K562 (cell line): ENCODE results near the gene SPTLC1. TPM values are rescaled to one million over a fixed set of nuclear protein-coding genes. Genes with fewer than 3 reads are reported as not detected.
A peak's percentile ranks its signal among the peaks of the same experiment; 100 is the strongest.

ENCODE experiments used
- CBFA2T2 ChIP-seq: fragments of 450-650 bp; conservative IDR thresholded peaks from 2 replicates; pipeline ENCODE4 v1.6.1; 2017; ENCODE audit warnings: mild to moderate bottlenecking
- CBFA2T3 ChIP-seq: fragments of 450-650 bp; IDR thresholded peaks from 2 replicates; pipeline ENCODE4 v1.6.1; 2017
- EP300 ChIP-seq: IDR thresholded peaks from 2 replicates; pipeline ENCODE4 v1.6.1; 2012; ENCODE audit warnings: low read length, improper control_type of control experiment
- ETV5 ChIP-seq: sonication (generic); formaldehyde crosslinking; IDR thresholded peaks from 2 replicates; pipeline ENCODE4 v1.4.0; 2020; ENCODE audit warnings: low read depth, mild to moderate bottlenecking, missing genetic modification reagents
- GABPA ChIP-seq: fragments of 200-800 bp; sonication (Bioruptor generic); conservative IDR thresholded peaks from 2 replicates; pipeline ENCODE4 v1.6.1; 2016; ENCODE audit warnings: low read depth, missing genetic modification characterization, missing compliant biosample characterization
- GATAD2A ChIP-seq: fragments of 450-650 bp; IDR thresholded peaks from 2 replicates; pipeline ENCODE4 v1.6.1; 2017
- HDAC8 ChIP-seq: fragments of 450-650 bp; IDR thresholded peaks from 2 replicates; pipeline ENCODE4 v1.6.1; 2016; ENCODE audit warnings: mild to moderate bottlenecking, missing genetic modification characterization, moderate library complexity, missing compliant biosample characterization
- JUND ChIP-seq, 2 experiments: IDR thresholded peaks; 2 replicates in 1 of 2; 3 replicates in 1 of 2; pipeline ENCODE4 v1.6.1; 2011; ENCODE audit warnings: borderline replicate concordance in 2 of 2, low read depth in 2 of 2, low read length in 2 of 2, improper control_type of control experiment in 1 of 2, missing biosample characterization in 1 of 2, missing genetic modification characterization in 1 of 2, missing genetic modification reagents in 1 of 2
- LARP7 ChIP-seq: fragments of 450-650 bp; IDR thresholded peaks from 2 replicates; pipeline ENCODE4 v1.6.1; 2016
- NCOR1 ChIP-seq: fragments of 450-650 bp; IDR thresholded peaks from 2 replicates; pipeline ENCODE4 v1.6.1; 2016; ENCODE audit warnings: mild to moderate bottlenecking, moderate library complexity
- NR2F6 ChIP-seq: fragments of 450-650 bp; formaldehyde crosslinking; IDR thresholded peaks from 2 replicates; pipeline ENCODE4 v1.4.0; 2020; ENCODE audit warnings: mild to moderate bottlenecking
- OTX1 ChIP-seq: fragments of 450-650 bp; formaldehyde crosslinking; IDR thresholded peaks from 2 replicates; pipeline ENCODE4 v1.4.0; 2022; ENCODE audit warnings: mild to moderate bottlenecking
- POLR2A ChIP-seq: fragments of 450-650 bp; conservative IDR thresholded peaks from 2 replicates; pipeline ENCODE4 v1.6.1; 2016
- SOX6 ChIP-seq: fragments of 450-650 bp; IDR thresholded peaks from 2 replicates; pipeline ENCODE4 v1.6.1; 2014; ENCODE audit warnings: mild to moderate bottlenecking
- U2AF2 ChIP-seq: fragments of 200-400 bp; formaldehyde crosslinking; optimal IDR thresholded peaks from 2 replicates; pipeline ENCODE3; 2017; ENCODE audit warnings: low read depth, mild to moderate bottlenecking, low read length
- YY1 ChIP-seq, 3 experiments: IDR thresholded peaks; 2 replicates each; pipeline ENCODE4 v1.6.1; 2011; ENCODE audit warnings: low read length in 2 of 3, mild to moderate bottlenecking in 2 of 3, moderate library complexity in 2 of 3, borderline replicate concordance in 1 of 3, control low read depth in 1 of 3, low read depth in 1 of 3; ENCODE audit not compliant: insufficient read depth in 3 of 3, insufficient replicate concordance in 2 of 3, control insufficient read depth in 1 of 3, insufficient read length in 1 of 3; ENCODE audit errors: extremely low read depth in 1 of 3
- ZFP1 ChIP-seq: fragments of 450-650 bp; formaldehyde crosslinking; IDR thresholded peaks from 2 replicates; pipeline ENCODE4 v1.4.0; 2020; ENCODE audit warnings: mild to moderate bottlenecking, mixed read lengths
- ZNF197 ChIP-seq: fragments of 200-800 bp; sonication (Bioruptor generic); IDR thresholded peaks from 2 replicates; pipeline ENCODE4 v1.6.1; 2016; ENCODE audit warnings: low read depth, missing genetic modification characterization, missing compliant biosample characterization
- ZNF324 ChIP-seq: fragments of 250-450 bp; sonication (Bioruptor Pico); IDR thresholded peaks from 2 replicates; pipeline ENCODE4 v1.4.0; 2020; ENCODE audit warnings: mild to moderate bottlenecking
- ZNF76 ChIP-seq: fragments of 250-450 bp; sonication (Bioruptor Pico); IDR thresholded peaks from 2 replicates; pipeline ENCODE4 v1.4.0; 2020; ENCODE audit warnings: mild to moderate bottlenecking, moderate library complexity, borderline replicate concordance
- polyA plus RNA-seq, 8 experiments: library from polyadenylated mRNA; depleted of rRNA in 4 of 8; stranded (reverse) in 5 of 8; unstranded in 3 of 8; fragments of >200 nt; fragmentation: Nextera tagmentation in 2 of 8; fragmentation: Illumina TruSeq in 1 of 8; extraction: Ambion mirVana in 2 of 8; extraction: Trizol in 1 of 8; gene quantifications; 2 replicates each; pipeline versions ENCODE4 v1.2.1 to v1.2.3, GENCODE V29; 2011 to 2014; ENCODE audit warnings: inconsistent platforms in 1 of 8, missing spikeins in 1 of 8
- total RNA-seq, 7 experiments: library from RNA; depleted of rRNA in 6 of 7; stranded (reverse); fragments of >200 nt in 6 of 7; fragmentation: Illumina TruSeq in 2 of 7; extraction: Trizol in 2 of 7; gene quantifications; 2 replicates each; pipeline versions ENCODE4 v1.2.1 to v1.2.3, GENCODE V29; 2011 to 2021; ENCODE audit warnings: low replicate concordance in 1 of 7
- TF ChIP-seq, protein P1 (sequence below), 3 experiments: fragments of 200-800 bp in 1 of 3; fragments of 250-450 bp in 1 of 3; fragments of 450-650 bp in 1 of 3; sonication (Bioruptor Pico) in 1 of 3; sonication (Bioruptor generic) in 1 of 3; formaldehyde crosslinking in 1 of 3; IDR thresholded peaks; 2 replicates each; pipeline versions ENCODE4 v1.6.1 to v1.8.0; 2016 to 2022; ENCODE audit warnings: mild to moderate bottlenecking in 2 of 3, missing genetic modification characterization in 2 of 3, missing compliant biosample characterization in 1 of 3, moderate library complexity in 1 of 3
- TF ChIP-seq, protein P2 (sequence below), 2 experiments: fragments of 450-650 bp; conservative IDR thresholded peaks; 2 replicates each; pipeline ENCODE4 v1.6.1; 2017; ENCODE audit warnings: mild to moderate bottlenecking in 2 of 2, moderate library complexity in 2 of 2

The SPTLC1 gene
- total and polyA plus RNA-seq, 9 of the 15 experiments (the other 6 are each of a cell fraction or from before 2014, with no cell fraction given), result 58.8 to 125 (median 84.5) TPM

DNA sequence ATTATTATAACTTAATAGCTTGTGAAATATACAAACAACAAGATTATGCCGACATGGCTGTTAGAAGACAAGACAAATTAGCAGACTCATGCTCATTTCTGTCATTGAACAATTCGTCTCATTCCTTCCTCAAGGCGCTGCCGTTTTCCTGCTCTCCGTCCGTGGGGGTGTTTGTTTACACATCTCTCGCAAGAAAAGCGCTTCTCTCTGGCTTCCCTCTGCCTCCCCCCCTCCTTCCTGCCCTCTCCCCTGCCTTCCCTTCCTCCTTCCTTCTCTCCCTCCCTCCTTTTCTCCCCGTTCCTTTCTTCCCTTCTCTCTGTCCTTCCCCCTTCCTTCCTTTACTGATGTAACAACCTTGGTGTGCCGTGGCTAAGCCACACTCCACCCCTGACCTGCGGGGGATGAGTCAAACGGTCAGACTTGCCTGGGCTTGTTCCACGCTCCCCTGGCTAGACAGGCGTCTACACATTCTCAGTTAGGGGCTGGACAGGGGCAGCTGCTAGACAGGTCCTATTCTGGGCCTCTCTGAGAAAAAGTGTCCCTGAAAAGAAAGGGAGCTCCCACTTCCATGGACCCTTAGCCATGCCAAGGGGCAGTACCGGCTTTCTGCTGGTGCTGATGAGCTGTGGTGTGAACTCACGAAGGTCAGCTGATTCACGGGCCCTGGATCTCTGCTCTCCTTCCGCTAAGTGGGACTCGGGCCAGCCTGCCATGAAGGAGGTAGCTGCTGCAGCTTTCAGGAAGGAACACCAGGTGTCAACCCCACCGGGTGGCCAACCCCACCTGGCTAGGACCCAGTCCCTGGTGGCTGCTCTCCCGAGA lies 32.0 kb upstream of the SPTLC1 start (continued):
- TF ChIP-seq, protein P1, sequence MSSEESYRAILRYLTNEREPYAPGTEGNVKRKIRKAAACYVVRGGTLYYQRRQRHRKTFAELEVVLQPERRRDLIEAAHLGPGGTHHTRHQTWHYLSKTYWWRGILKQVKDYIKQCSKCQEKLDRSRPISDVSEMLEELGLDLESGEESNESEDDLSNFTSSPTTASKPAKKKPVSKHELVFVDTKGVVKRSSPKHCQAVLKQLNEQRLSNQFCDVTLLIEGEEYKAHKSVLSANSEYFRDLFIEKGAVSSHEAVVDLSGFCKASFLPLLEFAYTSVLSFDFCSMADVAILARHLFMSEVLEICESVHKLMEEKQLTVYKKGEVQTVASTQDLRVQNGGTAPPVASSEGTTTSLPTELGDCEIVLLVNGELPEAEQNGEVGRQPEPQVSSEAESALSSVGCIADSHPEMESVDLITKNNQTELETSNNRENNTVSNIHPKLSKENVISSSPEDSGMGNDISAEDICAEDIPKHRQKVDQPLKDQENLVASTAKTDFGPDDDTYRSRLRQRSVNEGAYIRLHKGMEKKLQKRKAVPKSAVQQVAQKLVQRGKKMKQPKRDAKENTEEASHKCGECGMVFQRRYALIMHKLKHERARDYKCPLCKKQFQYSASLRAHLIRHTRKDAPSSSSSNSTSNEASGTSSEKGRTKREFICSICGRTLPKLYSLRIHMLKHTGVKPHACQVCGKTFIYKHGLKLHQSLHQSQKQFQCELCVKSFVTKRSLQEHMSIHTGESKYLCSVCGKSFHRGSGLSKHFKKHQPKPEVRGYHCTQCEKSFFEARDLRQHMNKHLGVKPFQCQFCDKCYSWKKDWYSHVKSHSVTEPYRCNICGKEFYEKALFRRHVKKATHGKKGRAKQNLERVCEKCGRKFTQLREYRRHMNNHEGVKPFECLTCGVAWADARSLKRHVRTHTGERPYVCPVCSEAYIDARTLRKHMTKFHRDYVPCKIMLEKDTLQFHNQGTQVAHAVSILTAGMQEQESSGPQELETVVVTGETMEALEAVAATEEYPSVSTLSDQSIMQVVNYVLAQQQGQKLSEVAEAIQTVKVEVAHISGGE (CRISPR knock-in tag; IDR thresholded peaks at IDR 0.05), result 0 out of 6 replicates have a peak, but pooled peaks of 1 of the 3 experiments have one; percentile 15
- TF ChIP-seq NR2F6 (CRISPR knock-in tag) (no peak), POLR2A (peak; percentile 71), U2AF2 (no peak), GABPA (tag) (peak; percentile 48), NCOR1 (peak; percentile 91), SOX6 (peak; percentile 55; the same call in 1 of the 2 replicates), HDAC8 (no peak), JUND (IDR thresholded peaks at IDR 0.05; ENCODE audit: borderline replicate concordance, low read depth, low read length) (peak; percentile 77), JUND (tag; IDR thresholded peaks at IDR 0.05; ENCODE audit: borderline replicate concordance, low read depth, low read length) (peak; percentile 67; the same call in 2 of the 3 replicates), CBFA2T3 (peak; percentile 35), ZFP1 (CRISPR knock-in tag) (no peak), YY1 (IDR thresholded peaks at IDR 0.05; ENCODE audit: borderline replicate concordance in 1 of 3, control insufficient read depth in 1 of 3, extremely low read depth in 1 of 3, insufficient read depth in 3 of 3, insufficient read length in 1 of 3, insufficient replicate concordance in 2 of 3, low read depth in 1 of 3, low read length in 2 of 3) (peak in 1 of 3 experiments; percentile 9), ZNF324 (CRISPR knock-in tag) (no peak), EP300 (peak; percentile 58), ETV5 (CRISPR knock-in tag) (peak; percentile 41; the same call in 1 of the 2 replicates), OTX1 (CRISPR knock-in tag) (0 out of 2 replicates have a peak, but pooled peaks have one; percentile 73), GATAD2A (peak; percentile 99), ZNF76 (CRISPR knock-in tag) (no peak), ZNF197 (CRISPR knock-in tag) (no peak), CBFA2T2 (peak; percentile 17; the same call in 1 of the 2 replicates), LARP7 (no peak)
- TF ChIP-seq, protein P2, sequence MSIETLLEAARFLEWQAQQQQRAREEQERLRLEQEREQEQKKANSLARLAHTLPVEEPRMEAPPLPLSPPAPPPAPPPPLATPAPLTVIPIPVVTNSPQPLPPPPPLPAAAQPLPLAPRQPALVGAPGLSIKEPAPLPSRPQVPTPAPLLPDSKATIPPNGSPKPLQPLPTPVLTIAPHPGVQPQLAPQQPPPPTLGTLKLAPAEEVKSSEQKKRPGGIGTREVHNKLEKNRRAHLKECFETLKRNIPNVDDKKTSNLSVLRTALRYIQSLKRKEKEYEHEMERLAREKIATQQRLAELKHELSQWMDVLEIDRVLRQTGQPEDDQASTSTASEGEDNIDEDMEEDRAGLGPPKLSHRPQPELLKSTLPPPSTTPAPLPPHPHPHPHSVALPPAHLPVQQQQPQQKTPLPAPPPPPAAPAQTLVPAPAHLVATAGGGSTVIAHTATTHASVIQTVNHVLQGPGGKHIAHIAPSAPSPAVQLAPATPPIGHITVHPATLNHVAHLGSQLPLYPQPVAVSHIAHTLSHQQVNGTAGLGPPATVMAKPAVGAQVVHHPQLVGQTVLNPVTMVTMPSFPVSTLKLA (conservative IDR thresholded peaks at IDR 0.05), result peak; percentile 53 to 72; a peak in 3 of 4 replicates
